HG03520 (cell line): ENCODE results near the gene GUCD1.
"Not testable (repeated sequence)": the region's sequence is repeated elsewhere in the genome, so short reads cannot be mapped to it uniquely, and the experiment has no call there.

ENCODE experiments used
- ATAC-seq: cut with Tn5 transposase; IDR thresholded peaks from one replicate; pipeline ENCODE4 v1.9.1; 2021; ENCODE audit warnings: mild to moderate bottlenecking, moderate library complexity; ENCODE audit not compliant: unreplicated experiment

GUCD1 gene

DNA sequence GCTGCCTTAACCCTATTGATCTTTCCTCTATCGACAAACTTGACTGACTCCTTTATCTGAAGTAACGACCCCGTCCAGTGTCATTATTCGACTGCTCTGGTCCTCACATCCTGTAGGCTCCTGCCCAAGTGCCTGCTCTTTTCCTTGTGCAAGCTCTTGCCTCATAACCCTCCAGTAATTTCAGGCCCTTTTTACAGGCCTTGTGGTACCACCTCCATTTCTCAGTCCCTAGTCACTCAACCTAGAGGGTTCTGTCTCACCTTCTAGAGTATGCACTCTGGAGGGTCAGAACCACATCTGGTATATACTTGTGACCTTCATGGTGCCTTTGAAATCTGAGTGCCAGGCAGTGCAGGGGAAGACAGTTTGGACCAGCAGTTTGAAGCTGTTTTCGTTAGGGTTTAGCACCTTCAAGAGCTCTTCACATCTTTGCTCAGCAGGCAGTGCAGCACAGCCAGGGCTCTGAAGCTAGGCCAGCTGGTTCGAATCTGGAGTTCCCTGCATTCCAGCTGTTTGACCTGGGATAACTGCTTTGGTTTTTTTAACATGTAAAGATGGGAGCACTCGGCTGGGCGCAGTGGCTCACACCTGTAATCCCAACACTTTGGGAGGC lies 12.1 kb upstream of the GUCD1 start:
- no peak for ATAC-seq

DNA sequence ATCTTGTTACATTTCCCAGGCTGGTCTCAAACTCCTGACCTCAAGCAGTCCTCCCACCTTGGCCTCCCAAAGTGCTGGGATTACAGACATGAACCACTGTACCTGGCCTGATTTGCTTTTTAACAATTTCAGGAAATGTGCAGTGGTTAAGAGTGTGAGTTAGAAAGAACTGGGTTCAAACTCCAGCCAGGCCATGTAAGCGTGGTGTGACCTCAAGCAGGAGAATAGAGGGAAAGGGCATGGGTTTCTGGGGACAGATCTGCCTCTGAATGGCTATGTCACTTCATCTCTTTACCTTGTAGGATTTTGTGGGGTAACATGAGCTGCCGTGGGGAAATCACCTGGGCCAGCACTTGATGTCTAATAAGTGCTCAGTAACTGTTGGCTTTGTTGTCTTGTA lies 10.1 kb upstream of the GUCD1 start:
- ATAC-seq = no peak

DNA sequence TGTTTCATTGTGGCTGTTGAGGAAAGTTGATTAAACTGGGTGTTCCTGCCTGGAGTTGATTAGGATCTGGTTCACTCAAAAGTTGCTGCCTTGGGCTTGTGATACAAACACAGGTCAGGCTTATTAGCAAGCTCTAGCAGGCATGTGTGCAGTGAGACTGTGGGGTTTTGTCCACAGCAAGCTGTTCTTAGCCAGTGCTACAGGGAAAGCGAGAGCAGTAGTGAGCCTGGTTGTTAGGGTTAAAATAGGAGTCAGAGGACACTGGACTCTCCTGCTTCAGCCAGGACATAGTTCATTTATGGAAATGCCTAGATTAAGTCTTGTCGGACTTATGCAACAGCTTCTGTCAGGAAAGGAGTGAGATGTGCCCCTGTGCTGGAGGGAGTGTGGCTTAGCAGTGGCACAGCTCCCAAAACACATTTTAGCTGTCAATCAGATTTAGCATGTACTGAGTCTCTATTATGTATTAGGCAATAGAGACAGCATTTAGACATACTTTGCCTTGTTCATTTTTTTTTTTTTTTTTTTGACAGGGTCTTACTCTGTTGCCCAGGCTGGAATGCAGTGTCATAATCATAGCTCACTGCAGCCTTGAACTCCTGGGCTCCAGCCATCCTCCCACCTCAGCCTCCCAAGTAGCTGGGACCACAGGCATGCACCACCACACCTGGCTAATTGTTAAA lies 9.6 kb upstream of the GUCD1 start:
- no peak for ATAC-seq

DNA sequence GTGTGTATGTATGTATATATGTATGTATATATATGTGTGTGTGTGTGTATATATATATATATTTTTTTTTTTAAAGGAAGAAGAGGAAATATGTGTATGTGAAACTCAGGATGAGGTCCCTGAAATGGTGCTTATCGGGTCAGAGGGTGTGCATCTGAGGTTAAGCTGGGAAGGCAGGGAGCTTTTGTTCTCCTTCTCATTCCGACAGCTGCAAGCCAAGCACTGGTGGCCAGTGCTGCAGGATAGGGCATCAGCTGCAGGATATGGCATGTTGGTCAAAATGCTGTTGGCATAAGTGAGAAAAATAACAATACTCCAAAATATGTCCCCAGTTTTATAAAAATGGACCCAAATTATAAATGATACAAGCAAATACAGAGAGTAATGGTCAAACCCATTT lies 8.3 kb upstream of the GUCD1 start:
- no peak for ATAC-seq

DNA sequence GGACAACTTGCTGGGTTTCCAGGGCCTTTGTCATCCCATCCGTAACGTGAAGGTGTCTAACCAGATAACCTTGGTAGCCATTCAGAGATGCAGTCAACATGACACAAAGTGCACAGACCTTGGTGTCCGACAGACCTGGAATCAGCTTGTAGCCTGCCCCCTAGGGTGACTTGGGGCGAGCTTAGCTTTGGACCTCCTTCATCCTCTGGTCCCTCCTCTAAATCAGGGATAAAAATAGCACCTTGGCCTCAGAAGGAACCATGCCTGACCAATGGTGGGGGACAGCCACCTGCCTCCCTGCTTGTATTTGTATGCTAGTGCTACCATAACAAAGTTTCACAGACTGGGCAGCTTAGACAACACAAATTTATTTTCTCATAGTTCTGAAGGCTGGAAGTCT lies 4.5 kb upstream of the GUCD1 start:
- no peak for ATAC-seq

DNA sequence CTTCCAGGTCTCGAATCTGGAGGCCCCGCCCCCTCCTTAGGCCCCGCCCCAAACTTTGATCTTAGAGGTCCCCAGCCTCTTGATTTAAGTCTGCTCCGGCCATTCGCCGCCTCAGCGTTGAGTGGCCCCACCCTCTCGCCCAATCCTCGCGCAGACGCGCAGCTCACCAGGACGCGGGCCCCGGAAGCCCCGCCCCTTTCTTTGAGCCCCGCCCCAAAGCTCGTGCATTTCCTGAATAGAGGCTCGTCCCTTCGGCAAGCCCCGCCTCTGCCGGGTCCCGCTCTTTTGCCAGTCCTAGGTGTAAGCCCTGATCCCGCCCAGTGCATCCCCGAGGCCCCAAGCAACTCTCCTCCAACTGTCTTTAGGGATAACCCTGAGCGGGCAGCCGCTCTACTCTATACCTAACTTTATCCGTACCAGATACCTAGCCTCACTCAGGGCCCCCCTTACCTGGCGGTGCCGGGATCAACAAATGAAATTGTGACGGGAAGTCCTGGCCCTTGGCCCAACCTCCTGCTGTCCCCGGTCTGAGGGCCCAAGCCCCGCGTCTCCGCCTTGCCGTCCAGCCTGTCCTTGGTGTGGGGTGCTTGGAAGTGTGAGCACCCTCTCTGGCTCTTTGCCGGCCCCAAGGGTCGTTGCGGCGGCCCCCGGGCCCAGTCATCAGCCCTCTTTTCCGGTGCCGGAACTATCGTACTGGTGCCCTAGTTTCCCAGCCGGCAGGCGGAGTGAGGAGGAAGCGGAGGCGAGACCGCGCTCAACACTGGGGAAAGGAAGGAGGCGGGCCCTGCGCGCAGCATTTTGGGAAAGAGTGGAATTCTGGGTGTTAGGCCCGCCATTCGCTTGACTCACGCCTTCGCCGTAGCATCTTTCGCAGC lies 464 bp upstream of the GUCD1 start, which contains the start of gene SNRPD3:
SNRPD3 (plus strand) TSS at position 835 of the 875 bp plus-strand sequence. CDS start 1,676 bp downstream, outside the sequence.
- ATAC-seq = peak; percentile 66

- no peak for ATAC-seq
Observed at GRCh38 chr22:24553597-24554312, 1.2 kb downstream of the GUCD1 start.

DNA sequence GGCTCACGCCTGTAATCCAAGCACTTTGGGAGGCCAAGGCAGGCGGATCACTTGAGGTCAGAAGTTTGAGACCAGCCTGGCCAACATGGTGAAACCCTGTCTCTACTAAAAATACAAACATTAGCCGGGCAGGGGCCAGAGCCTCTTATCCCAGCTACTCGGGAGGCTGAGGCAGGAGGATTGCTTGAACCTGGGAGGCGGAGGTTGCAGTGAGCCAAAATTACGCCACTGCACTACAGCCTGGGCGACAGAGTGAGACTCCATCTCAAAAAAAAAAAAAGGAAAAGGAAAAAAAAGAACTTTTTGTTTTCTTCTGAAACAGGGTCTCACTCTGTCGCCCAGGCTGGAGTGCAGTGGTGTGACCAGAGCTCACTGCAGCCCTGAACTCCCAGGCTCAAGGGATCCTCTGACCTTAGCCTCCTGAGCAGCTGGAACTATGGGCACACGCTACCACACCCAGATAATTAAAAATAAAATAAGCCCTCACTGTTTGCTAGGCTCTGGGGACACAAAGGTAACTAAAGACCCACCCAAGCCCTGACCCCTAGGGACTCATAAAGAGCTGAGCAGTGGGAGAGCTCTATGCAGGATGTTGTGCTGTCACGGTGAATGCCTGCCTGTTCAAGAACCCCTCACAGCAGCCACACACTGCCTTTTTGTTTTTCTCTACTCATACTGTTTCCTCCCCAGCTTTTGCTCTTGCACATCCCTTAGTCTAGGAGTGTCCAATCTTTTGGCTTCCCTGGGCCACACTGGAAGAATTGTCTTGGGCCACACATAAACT lies 2.2 kb downstream of the GUCD1 start:
- ATAC-seq = not testable (repeated sequence)

GRCh38 chr22:24550902-24551435 lies 4.0 kb downstream of the GUCD1 start:
- ATAC-seq = no peak

GRCh38 chr22:24550028-24550901 lies 4.7 kb downstream of the GUCD1 start:
- no peak for ATAC-seq

- no peak for ATAC-seq
Observed at GRCh38 chr22:24548812-24549211, 6.1 kb downstream of the GUCD1 start.

DNA sequence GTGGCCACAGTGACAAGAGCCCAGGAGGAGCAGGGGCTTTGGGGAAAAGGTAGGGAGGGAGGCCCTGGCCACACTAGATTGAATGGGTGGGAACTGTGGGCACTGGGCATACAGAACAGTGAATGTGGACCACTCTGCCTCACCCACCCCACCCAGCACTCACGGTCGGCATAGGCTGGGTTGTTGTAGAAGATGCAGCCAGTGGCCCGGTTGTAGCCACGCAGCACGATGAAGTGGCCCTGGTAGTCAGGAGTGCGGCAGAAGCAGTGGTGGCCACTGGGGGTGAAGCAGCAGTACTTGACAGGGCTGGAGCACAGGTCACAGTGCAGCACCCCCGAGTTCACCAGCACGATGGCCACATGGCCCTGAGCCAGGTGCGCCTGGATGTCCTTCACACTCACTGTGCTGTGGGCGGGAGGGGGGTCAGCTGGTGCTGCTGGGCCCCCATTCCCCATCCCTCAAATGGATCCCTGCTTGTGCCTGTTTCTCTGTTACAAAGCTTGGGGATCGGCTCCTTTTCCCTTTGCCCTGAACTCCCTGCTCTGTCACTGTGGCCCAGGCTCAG lies 11.2 kb downstream of the GUCD1 start:
- no peak for ATAC-seq

DNA sequence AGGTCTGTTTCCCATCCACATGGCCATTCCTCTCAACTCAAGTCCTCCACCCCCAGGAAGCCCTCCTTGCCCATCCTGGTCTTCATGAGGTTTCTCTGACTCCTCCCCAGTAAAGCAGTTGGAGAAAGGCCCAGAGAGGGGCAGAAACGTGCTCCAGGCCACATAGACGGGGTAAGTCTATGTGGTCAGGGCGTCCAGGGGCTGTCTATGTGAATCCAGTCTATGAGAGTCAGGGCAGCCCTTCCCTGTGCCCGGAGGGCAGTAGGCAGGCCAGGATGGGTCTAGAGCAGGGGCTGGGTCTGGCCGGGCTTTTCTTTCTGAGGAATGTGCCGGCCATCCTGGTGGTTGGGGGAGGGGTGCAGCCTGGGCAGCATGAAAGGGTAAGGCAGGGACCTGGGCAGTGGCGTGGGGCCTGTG lies 11.7 kb downstream of the GUCD1 start:
- no peak for ATAC-seq

DNA sequence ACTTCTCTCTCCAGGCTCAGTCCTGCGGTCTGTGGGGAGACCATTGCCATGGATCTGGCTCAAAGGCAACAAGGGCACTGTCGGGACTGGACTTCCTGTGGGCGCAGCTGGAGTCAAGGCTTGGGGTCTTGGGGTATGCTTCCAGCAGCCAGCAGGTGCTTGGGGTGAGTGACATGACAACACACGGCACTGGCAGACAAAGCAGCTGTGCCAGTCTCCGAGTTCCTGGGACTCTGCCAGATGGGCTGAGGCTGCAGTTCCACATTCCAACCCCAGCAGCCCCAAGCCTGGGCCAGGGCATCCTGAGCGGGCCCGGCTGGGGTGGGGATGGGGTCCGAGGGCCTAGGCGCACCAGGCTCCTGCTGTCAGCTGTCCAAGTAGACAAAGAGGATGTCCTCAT lies 12.3 kb downstream of the GUCD1 start:
- no peak for ATAC-seq

GRCh38 chr22:24541681-24542515 lies 13.0 kb downstream of the GUCD1 start:
- ATAC-seq = no peak

DNA sequence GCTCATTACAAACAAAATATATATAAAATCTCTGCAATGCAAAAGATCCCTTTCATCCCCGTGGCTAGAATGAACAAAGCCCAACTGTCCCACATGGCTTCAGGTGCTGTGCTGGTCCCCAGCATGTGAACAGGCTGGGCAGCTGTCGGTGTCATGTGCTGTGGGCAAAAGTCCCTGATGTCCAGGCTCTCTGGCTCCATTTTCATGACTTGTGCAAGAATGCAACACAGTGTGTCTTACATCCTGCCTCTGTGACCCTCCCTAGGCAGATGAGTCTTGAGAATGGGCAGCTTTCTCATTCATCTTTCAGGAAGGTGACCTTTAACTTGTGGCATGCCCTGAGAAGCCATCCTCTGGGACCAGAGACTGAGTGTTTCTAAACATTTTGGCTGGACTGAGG lies 14.5 kb downstream of the GUCD1 start:
- ATAC-seq = no peak

DNA sequence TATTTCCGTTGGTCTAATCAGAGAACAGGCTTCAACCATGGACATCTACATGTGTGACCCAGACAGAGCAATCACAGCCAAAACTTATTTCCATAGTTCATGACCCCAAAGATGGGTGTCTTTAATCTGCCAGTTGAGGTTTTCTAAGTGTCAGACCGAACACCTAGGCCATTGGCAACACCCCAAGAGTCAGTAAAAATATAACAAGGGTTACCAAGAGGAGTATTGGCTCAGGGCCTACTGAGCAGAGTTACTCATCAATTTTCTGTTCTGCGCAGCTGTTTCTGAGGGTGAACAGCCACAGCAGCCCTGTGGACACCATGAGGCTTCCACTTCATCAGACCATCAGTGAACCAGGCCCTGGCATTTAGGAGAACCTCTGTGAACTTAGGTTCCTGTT lies 18.8 kb downstream of the GUCD1 start:
- no peak for ATAC-seq

- ATAC-seq = no peak
Observed at GRCh38 chr22:24535348-24535747, 19.6 kb downstream of the GUCD1 start.
